ENCODE measurements around the gene MICAL2.
A peak's percentile ranks its signal among the peaks of the same experiment; 100 is the strongest.

Gene MICAL2, protein sequence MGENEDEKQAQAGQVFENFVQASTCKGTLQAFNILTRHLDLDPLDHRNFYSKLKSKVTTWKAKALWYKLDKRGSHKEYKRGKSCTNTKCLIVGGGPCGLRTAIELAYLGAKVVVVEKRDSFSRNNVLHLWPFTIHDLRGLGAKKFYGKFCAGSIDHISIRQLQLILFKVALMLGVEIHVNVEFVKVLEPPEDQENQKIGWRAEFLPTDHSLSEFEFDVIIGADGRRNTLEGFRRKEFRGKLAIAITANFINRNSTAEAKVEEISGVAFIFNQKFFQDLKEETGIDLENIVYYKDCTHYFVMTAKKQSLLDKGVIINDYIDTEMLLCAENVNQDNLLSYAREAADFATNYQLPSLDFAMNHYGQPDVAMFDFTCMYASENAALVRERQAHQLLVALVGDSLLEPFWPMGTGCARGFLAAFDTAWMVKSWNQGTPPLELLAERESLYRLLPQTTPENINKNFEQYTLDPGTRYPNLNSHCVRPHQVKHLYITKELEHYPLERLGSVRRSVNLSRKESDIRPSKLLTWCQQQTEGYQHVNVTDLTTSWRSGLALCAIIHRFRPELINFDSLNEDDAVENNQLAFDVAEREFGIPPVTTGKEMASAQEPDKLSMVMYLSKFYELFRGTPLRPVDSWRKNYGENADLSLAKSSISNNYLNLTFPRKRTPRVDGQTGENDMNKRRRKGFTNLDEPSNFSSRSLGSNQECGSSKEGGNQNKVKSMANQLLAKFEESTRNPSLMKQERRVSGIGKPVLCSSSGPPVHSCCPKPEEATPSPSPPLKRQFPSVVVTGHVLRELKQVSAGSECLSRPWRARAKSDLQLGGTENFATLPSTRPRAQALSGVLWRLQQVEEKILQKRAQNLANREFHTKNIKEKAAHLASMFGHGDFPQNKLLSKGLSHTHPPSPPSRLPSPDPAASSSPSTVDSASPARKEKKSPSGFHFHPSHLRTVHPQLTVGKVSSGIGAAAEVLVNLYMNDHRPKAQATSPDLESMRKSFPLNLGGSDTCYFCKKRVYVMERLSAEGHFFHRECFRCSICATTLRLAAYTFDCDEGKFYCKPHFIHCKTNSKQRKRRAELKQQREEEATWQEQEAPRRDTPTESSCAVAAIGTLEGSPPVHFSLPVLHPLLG
- total RNA-seq, result 18.8 to 125 (median 85.8) reads per million in 17 experiments

DNA sequence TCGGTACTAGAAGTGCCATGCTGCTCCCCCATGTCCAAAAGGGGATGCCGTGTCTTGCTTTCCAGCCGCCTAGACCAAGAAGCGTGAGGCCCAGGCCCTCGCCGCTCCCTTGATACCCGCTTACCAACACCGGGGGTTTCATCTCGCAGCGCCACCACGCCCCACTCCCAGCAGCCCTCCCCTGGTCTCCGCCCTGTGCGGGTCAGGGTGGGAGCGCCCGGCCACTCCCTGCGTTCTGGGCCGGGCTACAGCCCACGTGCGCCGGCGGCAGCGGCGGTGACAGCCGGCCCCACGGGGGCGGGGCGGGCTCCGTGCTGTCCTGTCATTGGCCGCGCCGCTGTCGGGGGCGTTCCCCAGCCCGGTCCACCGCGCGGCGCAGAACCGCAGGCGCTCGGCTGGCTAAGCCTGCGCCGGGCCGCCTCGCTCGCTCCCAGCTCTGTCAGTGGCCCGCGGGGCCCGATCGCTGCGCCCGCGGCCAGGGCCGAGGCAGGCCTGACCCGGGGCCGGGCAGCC lies at the start of gene MICAL2:
Gene MICAL2 (plus strand): TSS at position 390 of the 513 bp plus-strand sequence. CDS start 51,566 bp downstream, outside the sequence.
- peak; percentile 94 to 98 (median 96) for DNase-seq

DNA sequence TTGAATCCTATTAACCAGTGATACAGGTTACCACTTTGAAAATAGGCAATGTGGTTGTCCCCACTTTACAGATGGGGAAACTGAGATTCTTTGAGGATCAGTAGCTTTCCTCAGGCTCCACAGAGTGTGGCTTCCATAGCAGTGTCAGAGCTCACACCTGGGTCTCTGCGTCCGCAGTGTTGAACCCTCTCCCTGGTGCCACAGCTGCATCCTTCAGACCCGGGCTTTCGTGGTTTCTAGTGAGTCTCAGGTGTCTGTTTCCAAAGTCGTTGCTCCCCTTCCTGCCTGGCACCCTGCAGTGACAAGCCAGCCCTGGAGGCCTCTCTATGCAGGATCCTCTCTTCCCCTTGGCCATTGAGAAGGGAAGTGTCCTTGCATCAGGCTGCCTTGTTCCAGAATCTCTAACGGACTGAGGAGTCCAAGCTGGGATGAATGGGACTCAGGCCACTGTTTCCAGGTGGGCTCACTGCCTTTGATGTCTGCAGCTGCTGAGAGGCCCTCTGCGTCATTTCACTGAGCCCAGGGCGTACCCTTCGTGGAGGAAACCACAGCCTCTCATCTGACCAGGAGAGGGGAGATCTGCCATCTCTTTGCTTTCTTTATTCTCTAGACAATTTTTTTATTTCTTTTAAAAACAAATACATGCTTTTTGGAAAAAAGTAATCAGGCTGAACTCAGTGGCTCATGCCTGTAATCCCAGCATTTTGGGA lies 48.4 kb upstream of the MICAL2 start:
- no peak for DNase-seq

DNA sequence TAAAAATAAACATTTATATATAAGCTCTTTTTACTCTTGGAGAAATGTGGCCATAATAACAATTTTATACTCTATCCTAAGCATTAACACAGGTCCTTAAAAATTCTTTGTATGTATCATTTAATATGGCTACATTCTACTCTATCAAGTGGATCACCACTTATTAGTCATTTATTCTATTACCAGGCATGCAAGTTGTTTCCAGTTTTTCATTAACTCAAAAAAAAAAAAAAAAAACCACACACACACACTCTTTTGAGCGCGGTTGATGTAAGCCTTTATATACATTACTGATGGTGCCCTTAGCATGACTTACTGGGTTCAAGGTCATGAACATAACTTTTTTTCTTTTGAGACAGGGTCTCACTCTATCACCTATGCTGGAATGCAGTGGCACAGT lies 47.1 kb upstream of the MICAL2 start:
- no peak for DNase-seq

DNA sequence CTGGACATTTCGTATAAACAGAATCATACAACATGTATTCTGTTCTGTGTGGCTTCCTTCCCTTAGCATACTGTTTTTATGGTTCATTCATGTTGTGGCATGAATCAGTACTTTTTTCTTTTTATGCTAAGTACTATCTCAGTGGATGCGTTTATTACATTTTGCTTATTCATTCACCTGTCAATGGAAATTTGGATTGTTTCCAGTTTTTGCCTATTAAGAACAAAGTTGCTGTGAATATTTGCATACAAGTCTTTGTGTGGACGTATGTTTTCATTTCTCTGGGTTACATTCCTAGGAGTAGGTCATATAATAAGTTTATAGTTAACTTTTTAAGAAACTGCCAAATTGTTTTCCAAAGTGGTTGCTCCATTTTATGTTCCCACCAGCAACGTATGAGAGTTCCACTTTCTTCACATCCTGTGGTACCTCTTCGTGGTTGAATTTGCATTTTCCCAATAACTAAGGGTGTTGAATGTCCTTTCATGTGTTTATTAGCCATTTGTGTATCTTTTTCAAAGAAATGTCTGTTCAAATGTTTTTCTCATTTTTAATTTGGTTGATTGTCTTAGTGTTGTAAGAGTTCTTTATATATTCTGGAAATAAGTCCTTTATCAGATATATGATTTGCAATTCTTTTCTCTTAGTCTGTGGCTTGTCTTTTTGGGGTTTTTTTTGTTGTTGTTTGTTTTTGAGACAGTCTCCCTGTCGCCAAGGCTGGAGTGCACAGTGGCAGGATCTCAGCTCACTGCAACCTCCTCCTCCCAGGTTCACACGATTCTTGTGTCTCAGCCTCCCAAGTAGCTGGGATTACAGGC lies 46.0 kb upstream of the MICAL2 start:
- DNase-seq, result no peak

DNA sequence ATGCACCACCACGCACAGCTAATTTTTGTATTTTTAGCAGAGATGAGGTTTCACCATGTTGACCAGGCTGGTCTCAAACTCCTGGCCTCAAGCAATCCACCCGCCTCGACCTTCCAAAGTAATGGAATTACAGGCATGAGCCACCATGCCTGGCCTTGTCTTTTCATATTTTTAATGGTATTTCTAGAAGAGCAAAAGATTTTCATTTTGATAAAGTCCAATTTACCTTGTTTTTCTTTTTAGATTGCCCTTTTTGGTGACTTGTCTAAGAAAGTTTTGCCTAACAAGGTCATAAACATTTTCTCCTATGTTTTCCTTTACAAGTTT lies 45.5 kb upstream of the MICAL2 start:
- DNase-seq, result no peak

DNA sequence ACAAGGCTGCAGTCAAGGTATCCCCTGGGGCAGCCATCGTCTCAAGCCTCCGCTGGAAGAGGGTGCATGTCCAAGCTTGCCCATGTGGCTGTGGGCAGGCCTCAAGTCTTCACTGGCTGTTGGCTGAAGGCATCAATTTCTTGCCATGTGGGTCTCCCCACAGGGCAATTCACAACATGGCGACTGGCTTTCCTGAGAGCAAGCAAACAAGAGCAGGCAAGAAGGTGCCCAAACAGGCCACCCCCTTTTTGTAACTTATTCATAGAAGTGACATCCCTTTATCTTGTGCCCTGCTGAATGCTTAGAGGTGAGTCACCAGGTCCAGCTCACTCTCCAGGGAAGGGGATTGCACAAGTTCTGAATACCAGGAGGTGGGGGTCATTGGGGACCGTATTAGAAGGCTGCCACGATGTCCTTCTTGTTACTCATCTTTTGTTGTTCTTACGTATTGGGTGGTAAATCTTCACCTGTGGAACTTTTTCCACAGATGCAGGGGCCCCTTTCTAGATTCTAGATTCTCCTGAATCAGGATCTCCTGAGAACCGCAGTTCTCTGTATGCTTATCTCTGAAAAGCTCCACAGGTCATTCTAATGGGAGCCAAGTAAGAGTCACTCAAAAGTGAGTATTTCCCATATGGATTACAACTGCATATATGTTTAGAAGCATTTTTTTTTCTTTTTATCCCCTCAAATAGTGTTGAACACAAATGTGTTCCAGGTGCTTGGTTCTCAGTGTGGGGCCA lies 44.2 kb upstream of the MICAL2 start:
- peak in 3 of 4 experiments; percentile 38 to 69 (median 46) for DNase-seq

DNA sequence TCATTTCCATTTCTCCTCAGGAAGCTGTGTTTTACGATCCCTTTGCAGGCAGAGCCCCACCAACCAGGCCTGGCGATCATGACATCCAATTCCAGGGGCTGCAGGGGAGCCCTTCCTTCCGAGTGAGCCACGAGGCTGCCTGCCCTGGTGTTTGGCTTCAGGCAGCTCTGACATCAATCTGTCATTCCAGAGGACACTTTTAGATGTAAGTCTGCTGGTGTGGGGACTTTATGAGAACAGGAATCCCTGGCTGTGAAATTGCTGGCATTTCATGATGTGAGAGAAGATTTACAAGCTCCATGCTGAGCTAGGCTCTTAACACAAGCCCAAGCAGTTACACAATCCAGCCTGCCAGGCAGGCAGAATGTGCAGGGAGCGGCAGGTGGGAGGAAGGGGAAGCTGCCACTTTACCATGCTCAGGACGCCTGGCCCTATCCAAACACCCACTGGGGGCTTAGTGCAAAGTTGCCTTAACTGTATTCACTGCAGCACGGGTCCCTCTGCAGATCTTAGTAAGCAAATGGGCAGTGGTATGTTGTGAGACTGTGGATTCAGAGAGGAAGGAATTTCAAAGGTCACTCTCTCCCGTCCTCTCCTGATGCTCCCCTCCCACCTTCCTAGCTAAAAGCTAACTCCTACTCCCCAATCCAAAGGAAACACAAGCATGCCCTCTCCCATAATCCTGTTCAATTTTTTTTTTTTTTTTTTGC lies 43.4 kb upstream of the MICAL2 start:
- peak; percentile 78 to 88 (median 84) for DNase-seq

DNA sequence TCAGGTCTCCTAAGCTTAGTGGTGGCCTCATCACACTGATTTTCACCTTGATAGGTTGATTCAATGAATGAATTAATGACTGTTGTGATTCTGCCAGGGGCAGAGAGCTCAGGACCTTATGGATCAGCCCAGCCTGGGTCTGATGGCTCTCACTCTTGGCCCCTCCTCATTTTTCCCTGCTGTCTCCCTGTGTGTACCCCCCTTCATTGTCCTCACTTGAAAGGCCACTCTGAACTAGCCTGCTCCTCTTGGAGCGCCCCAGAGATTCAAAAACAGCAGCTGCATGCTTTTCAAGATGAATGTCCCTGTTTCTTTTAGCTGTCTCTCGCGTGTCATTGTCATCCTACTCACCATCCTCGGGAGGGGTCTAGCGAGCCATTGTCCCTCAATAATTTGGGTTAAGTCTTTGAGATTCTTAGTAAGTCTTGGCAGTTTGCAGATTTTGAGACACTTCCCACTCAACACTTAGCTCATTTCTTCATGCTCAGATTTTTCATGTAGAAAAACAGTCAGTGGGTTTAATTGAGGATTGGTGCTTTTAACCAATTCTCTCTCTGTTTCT lies 42.5 kb upstream of the MICAL2 start:
- DNase-seq, result no peak

DNA sequence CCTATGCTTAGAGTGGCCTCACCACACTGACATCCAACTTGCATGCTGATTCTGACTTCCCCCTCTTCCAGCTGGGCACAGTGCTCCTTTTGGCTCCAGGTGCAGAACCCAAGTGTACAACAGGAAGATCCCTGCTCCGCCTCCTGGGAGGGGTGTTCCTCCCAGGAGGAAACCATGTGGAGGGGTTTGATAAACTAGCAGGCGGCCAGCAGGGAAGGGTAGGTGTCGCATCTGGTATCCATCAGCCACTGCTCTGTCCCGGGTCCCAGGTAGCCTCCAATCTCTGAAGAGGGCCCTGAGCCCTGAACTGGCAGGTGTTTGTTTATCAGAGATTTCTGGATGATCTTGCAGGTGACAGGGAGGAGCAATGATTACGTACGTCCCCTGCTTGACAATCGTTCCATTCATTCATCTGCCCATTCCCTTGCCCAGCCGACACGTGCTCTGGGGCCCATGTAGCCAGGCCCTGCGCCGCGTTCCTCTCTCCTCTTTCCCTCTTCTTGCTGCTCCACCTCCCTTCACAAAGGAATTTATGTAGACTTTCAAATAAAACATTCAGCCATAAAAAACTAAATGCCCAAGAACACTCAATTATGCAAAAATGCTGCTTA lies 41.2 kb upstream of the MICAL2 start:
- no peak for DNase-seq

DNA sequence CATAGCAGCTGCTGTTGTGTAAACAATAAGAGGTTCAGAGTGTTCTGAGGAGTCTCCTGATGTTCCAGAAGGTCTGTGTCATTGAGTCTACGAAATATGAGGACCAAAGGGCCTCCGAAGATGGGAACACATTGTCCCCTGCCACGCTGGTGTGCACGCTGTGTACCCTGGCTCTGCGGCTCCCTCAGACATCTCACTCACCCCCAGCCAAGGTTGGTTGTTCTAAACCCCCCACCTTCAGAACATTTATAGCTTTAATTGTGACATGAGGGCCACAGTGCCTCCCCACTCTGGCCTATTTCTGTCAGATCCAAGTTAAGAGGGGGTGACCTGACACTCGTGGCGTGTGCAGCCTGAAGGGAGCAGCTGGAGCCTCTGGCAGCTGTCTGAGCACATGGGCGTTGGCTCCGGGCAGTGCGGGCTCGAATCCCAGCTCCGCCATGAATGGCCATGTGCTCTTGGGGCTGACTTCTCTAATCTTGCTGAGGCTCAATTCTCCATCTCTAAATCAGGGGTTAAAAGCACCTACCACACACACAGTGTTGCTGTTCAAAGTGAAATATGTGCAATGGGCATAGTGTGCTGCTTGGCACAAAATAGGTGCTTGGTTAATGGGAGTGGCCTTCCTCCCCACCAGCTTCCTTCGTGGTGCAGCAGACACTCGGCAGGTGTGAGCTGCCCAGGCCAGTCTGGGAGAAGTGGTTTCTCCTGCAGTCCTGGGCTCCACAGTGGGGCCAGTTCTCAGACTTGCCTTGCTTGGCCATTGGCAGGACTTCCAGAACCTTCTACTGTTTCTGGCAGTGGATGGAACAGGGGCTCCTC lies 39.7 kb upstream of the MICAL2 start:
- no peak for DNase-seq

DNA sequence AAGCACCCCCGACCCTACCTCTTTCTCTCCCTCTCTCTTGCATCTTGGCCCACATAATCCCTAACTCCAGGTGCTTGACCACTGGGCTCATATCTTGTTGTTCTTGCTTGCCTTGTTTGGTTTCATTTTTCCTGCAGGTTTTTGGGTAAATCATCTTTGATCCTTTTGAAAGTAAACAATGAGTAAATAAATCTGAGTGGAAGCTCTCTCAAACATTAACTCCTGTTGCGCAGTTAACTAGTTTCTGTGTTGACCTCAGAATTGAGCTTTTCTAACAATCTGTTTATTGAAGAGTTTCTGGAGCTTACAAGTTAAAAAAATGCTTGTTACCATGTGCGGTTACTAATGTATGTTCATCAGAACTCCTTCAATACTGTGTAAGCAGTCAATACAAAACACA lies 38.8 kb upstream of the MICAL2 start:
- no peak for DNase-seq

DNA sequence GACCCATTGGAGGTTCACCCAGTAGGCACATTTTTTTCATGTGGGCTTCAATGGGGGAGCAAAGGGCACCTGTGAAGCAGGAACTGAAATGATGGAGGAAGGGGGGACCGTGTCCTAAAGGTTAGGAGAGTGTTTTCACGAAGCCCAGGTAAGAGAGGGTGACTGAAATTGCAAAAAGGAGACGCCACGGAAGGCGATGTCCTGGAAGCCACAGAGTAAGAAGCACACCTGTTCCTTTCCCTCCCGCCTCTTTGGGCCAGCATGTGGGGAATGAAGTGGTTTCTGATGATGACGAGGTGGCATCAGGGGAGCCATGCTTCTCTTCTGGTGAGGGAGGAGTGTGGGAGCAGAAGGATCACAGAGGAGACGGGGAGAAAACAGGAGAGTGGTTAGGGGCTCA lies 37.0 kb upstream of the MICAL2 start:
- no peak for DNase-seq

DNA sequence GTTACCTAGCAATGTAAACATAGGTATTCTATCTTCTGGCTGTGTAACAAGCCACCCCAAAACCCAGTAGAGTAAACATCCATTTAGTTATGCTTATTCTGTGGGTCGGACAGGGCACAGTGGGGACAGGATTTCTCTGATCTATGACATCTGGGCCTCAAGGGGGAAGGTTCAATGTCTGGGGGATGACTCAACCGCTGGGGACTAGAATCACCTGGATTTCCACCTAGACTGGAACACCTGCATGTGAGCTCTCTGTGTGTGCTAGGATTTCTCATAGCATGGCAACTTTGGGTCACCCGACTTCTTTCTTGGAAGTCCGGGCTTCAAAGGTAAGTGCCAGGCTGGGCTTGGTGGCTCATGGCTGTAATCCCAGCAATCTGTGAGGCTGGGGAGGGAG lies 36.5 kb upstream of the MICAL2 start:
- no peak for DNase-seq

DNA sequence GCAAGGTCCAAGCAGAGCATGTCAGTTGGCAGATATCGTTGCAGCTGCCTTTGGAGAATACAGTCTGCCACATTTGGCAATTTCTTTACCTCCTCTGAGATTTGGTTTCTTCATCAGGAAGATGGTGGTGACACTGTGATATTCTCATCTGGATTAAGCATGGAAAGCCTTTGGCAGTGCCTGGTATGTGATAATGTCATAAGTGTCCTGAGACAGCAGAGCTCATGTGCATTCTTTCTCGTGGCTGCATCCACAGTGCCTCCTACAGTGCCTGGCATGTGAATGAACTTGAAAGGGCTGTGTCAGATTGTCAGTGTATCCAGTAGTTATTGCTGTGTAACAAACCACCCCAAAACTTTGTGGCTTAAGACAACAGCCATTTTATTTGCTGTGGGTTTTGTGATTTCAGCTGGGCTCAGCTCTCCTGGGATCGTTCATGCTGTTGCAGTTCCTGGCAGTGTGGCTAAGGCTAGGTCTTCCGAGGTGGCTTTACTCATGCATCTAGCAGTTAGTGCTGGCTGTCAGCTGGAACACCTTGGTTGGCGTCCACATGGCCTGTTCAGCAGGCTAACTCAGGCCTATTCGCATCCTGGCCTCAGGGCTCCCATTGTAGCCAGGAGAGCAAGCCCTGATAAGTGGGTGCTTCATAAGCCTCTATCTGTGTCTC lies 35.7 kb upstream of the MICAL2 start:
- no peak for DNase-seq

DNA sequence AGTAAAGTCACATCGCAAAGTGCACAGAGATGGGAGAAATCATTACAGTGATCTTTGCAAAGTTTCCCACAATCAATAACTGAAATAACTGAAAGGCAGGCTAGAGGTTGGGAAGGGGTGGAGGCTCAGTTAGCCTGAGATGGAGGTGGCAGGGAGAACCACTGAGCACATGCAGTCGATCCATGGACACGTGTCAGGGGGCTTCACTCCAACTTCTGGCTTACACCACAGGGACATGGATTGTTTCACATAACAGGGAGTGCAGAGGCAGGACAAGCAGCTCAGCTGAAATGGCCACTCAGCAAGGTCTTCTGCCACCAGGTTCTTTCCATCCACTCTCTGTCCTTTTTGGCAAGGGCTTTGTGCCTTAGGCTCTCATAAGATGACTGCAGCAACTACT lies 35.1 kb upstream of the MICAL2 start:
- no peak for DNase-seq

DNA sequence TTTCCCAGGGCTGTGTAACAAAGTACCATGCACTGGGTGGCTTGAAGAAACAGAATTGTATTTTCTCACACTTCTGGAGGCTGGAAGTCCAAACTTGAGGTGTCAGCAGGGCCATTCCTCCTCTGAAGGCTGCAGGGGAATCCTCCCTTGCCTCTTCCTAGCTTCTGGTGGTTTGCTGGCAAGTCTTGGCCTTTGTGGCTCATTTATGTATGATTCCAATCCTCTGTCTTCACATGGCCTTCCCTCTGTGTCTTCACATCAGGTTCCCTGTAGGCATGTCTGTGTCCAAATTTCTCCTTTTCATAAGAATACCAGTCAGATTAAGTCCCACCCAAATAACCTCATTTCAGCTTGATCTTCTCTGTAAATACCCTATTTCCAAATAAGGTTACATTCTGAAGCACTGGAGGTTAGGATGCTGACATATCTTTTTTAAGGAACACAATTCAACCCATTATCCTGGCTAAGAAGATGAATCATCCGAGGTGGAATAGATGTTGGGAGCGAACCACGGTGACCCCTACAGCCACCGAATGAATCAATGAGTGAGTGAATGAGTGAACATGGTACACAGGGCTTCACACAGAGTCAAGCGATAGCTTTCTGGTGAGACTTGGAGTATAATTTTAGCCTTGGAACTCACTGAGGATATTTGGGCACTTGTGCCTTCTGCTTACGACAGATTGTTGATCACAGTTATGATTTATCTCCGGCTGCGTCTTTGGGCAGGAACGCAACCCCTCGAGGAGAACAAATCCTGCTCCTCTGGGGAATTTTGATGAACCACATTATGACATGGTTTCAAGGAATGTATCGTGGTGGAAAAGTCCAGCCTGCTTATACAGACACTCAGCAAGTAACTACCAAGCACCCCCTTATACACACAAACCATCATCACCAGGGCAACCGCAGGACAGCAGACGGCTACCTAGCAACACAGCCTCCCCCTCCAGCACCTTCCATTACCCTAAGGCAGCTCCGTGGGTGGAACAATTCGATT lies 34.3 kb upstream of the MICAL2 start:
- no peak for DNase-seq
